ENCODE measurements around the gene USP12. TPM values are rescaled to one million over a fixed set of nuclear protein-coding genes. Genes with fewer than 3 reads are reported as not detected.

Gene USP12
- total RNA-seq, 1 donor from 2014 or later: 36.7 TPM

DNA sequence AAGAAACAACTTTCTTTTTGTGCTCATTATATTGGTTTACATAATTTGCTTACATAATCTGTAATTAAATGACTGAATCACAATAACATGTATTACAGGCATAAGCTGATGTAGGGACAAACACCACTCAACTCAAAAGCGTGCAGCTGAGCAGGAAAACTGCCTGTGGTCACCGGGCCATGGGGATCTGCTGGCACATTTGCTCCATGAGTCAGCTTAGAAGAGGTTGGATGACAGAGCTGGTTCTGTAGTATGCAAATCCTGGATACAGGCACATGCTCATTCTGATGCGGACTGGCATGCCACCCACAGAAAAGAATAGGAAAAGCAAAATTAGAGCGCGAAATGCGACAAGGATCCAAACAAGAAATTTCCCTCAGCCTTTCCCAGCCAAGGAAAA, 128.6 kb downstream of the USP12 start:
- Histone ChIP-seq H3K9me3 (no peaks in the 10 kb centered on the region), H3K4me1 (no peaks in the 10 kb centered on the region), H3K36me3 (no peaks in the 10 kb centered on the region), H3K4me3 (no peak overlapping the region), H3K27me3 (ENCODE audit: low read depth) (no peaks in the 10 kb centered on the region), H3K27ac (no peak overlapping the region)
- no peak for DNase-seq
- TF ChIP-seq, protein P1, sequence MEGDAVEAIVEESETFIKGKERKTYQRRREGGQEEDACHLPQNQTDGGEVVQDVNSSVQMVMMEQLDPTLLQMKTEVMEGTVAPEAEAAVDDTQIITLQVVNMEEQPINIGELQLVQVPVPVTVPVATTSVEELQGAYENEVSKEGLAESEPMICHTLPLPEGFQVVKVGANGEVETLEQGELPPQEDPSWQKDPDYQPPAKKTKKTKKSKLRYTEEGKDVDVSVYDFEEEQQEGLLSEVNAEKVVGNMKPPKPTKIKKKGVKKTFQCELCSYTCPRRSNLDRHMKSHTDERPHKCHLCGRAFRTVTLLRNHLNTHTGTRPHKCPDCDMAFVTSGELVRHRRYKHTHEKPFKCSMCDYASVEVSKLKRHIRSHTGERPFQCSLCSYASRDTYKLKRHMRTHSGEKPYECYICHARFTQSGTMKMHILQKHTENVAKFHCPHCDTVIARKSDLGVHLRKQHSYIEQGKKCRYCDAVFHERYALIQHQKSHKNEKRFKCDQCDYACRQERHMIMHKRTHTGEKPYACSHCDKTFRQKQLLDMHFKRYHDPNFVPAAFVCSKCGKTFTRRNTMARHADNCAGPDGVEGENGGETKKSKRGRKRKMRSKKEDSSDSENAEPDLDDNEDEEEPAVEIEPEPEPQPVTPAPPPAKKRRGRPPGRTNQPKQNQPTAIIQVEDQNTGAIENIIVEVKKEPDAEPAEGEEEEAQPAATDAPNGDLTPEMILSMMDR (IDR thresholded peaks at IDR 0.05): no peak
- peak; percentile 56 to 72 for ATAC-seq
- intact Hi-C loops (cut with DNase I): no loop called here

DNA sequence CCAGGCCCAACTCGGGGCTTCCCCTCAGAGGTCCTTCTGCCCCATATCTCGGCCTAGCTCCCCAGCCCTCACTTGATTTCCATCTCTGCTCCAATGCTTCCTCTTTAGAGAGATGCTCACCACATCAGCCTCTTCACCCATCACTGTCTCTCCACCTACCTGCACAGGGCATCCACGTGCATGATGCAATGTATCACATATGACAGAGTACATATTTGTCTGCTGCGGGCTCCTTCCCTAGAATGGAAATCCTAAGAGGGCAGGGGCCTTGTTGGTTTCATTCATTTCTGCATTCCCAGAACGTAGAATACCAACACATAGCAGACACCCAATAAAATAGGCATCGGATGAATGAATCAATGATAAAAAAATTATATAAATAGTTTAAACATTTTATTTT, 130.3 kb downstream of the USP12 start:
- Histone ChIP-seq H3K4me3 (no peak overlapping the region), H3K4me1 (peaks cover 3% of the 10 kb centered on the region), H3K9me3 (no peaks in the 10 kb centered on the region), H3K27ac (no peak overlapping the region), H3K36me3 (no peaks in the 10 kb centered on the region), H3K27me3 (ENCODE audit: low read depth) (no peaks in the 10 kb centered on the region)
- intact Hi-C loops (cut with DNase I): no loop called here
- DNase-seq (no peak), ATAC-seq (no peak)
- TF ChIP-seq, protein P1 (IDR thresholded peaks at IDR 0.05): no peak

DNA sequence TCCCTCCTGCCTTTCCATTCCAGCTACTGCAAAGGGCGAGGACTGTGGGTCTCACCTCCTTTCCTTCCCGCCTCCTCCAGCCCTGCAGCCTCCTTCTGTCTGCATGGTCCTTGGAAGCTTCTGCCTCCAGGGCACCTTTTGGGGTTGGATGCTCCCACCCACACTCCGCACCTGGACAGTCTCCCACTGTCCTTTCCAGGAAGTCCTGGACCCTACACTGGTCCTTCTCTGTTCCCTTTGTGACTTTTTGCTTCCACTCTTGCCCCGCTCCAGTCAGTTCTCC, 130.8 kb downstream of the USP12 start:
- no peak for ATAC-seq
- no peak for DNase-seq
- Histone ChIP-seq H3K4me3 (no peak overlapping the region), H3K27me3 (ENCODE audit: low read depth) (no peaks in the 10 kb centered on the region), H3K9me3 (no peaks in the 10 kb centered on the region), H3K27ac (no peak overlapping the region), H3K36me3 (no peaks in the 10 kb centered on the region), H3K4me1 (peaks cover 7% of the 10 kb centered on the region)
- intact Hi-C loops (cut with DNase I): no loop called here
- TF ChIP-seq, protein P1 (IDR thresholded peaks at IDR 0.05): no peak

DNA sequence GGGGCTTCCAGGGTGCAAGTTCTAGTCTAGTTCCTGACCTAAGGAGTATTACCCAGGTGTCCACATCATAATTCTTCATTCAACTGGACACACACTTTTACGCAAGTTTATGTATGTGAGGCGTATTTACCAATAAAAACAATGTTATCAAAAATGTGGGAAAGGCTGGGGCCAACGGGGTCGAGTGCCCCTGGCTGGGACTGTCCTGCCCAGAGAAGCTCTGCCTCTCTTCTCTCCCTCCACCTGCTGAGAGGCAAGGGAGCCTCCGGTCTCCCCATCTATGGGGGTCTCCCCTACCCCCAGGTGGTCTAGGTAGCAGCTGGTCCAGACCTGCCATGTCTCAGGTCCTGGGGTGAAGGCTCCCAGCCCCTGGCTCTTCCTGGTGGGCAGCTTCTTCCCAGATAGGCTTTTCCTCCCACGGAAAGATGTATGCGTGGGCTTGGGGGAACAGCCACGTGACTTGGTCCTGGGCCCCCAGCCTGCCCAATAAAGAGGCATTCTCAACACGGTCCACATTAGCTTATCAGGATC, 132.4 kb downstream of the USP12 start:
- TF ChIP-seq, protein P1 (IDR thresholded peaks at IDR 0.05): no peak
- intact Hi-C loops (cut with DNase I): no loop called here
- no peak for DNase-seq
- no peak for ATAC-seq
- Histone ChIP-seq H3K27ac (no peak overlapping the region), H3K4me1 (peaks cover 7% of the 10 kb centered on the region), H3K4me3 (no peak overlapping the region), H3K9me3 (no peaks in the 10 kb centered on the region), H3K27me3 (ENCODE audit: low read depth) (no peaks in the 10 kb centered on the region), H3K36me3 (no peaks in the 10 kb centered on the region)

DNA sequence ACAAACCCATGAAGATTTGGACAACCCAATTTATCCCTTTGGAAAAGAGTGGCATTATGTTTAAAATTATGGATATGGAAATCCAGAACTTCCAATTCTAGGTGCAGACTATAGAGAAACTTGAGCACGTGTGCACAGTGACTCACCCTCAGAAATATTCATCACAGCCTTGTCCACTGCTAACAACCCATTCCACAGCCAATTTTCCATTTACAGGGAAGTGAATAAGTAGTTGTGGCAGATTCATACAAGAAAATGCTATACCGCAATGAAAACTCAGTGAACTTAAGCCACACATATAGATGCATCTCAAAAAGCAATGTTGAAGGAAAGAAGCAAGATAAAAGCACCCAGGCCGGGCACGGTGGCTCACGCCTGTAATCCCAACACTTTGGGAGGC, 133.3 kb downstream of the USP12 start:
- Histone ChIP-seq H3K27me3 (ENCODE audit: low read depth) (no peaks in the 10 kb centered on the region), H3K4me3 (no peak overlapping the region), H3K27ac (no peak overlapping the region), H3K36me3 (no peaks in the 10 kb centered on the region), H3K4me1 (peaks cover 7% of the 10 kb centered on the region), H3K9me3 (no peaks in the 10 kb centered on the region)
- intact Hi-C loops (cut with DNase I): no loop called here
- TF ChIP-seq, protein P1 (IDR thresholded peaks at IDR 0.05): no peak
- DNase-seq (no peak), ATAC-seq (no peak)

DNA sequence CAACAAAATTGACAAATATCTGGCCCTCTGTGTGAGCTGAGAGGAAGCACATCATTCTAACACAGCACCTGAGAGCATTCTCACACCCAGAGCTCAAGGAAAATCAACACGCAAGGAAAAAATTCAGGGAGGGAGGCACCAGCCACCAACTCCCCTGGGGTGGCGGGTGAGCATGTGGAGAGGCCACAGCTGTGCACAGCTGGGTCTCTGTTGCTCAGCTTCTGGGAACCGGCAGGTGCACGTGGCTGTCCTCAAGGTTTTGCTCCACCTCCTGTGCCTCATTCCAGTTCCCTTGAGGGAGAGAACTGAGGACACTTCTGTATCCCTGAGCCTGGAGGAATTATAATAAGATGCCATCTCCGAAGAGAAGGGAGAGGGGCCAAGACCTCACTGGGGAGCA, 134.0 kb downstream of the USP12 start:
- Histone ChIP-seq H3K27ac (no peak overlapping the region), H3K27me3 (ENCODE audit: low read depth) (no peaks in the 10 kb centered on the region), H3K4me1 (peaks cover 7% of the 10 kb centered on the region), H3K9me3 (no peaks in the 10 kb centered on the region), H3K4me3 (no peak overlapping the region), H3K36me3 (no peaks in the 10 kb centered on the region)
- intact Hi-C loops (cut with DNase I): no loop called here
- ATAC-seq (no peak), DNase-seq (no peak)
- TF ChIP-seq, protein P1 (IDR thresholded peaks at IDR 0.05): no peak
